Rectal smooth muscle tissue (tissue), 1 donor: ENCODE results near the gene TBKBP1.
"Not testable (repeated sequence)": the region's sequence is repeated elsewhere in the genome, so short reads cannot be mapped to it uniquely, and the experiment has no call there.

ENCODE experiments used
- H3K27ac ChIP-seq: one replicate; pipeline ENCODE4 v1.7.0; 2013; ENCODE audit warnings: low read depth, low read length, inconsistent platforms
- H3K27me3 ChIP-seq: one replicate; pipeline ENCODE4 v1.7.0; 2013; ENCODE audit warnings: low read length; ENCODE audit not compliant: control insufficient read depth, insufficient read depth
- H3K36me3 ChIP-seq: one replicate; pipeline ENCODE4 v1.7.0; 2013; ENCODE audit warnings: low read length; ENCODE audit not compliant: control insufficient read depth, insufficient read depth
- H3K4me1 ChIP-seq: one replicate; pipeline ENCODE4 v1.7.0; 2013; ENCODE audit warnings: low read length; ENCODE audit not compliant: control insufficient read depth, insufficient read depth
- H3K4me3 ChIP-seq: one replicate; pipeline ENCODE4 v1.7.0; 2013; ENCODE audit warnings: low read length
- H3K9ac ChIP-seq: one replicate; pipeline ENCODE4 v1.7.0; 2013; ENCODE audit warnings: low read length

TBKBP1 gene

GRCh38 chr17:47735139-47735464, 41.1 kb downstream of the TBKBP1 start:
- Histone ChIP-seq H3K27me3 (peaks cover 20% of the 10 kb centered on the region), H3K27ac (no peak overlapping the region), H3K4me3 (no peak overlapping the region), H3K36me3 (no peaks in the 10 kb centered on the region), H3K9ac (no peak overlapping the region), H3K4me1 (no peaks in the 10 kb centered on the region)

DNA sequence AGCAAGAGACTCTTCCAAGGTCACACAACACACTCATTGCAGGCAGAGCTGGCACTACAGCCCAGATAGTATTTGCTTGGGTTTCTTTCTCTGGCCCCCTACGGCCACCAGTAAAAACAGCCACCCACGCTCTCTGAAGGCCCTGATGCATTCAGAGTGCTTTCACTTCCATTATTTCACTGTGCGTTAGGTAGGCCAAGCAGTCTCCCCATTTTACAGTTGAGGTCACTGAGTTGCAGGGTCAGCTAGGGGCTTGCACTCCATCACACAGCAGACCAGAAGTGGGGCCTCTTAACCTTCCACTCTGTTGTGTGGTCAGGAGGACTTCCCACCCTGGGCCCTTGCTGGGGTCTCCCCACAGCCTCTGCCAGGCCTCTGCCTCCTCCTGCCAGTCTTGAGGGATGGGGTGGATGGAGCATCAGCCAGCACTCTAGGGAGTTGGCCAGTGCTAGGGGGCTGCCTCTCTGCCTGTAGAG, 41.6 kb downstream of the TBKBP1 start:
- H3K27me3 ChIP-seq, result peaks cover 20% of the 10 kb centered on the region
- no peak overlapping the region for H3K27ac ChIP-seq

GRCh38 chr17:47736501-47737495, 42.8 kb downstream of the TBKBP1 start:
- no peak overlapping the region for H3K4me3 ChIP-seq
- H3K4me1 ChIP-seq, result no peaks in the 10 kb centered on the region
- no peak overlapping the region for H3K27ac ChIP-seq
- H3K36me3 ChIP-seq, result no peaks in the 10 kb centered on the region
- peaks cover 20% of the 10 kb centered on the region for H3K27me3 ChIP-seq
- H3K9ac ChIP-seq, result no peak overlapping the region

More for the DNA sequence above, 41.6 kb downstream of the TBKBP1 start:
- Histone ChIP-seq H3K4me3 (no peak overlapping the region), H3K9ac (no peak overlapping the region), H3K4me1 (no peaks in the 10 kb centered on the region), H3K36me3 (no peaks in the 10 kb centered on the region)

GRCh38 chr17:47738178-47738577, 44.2 kb downstream of the TBKBP1 start:
- no peaks in the 10 kb centered on the region for H3K4me1 ChIP-seq
- no peak overlapping the region for H3K27ac ChIP-seq
- no peak overlapping the region for H3K9ac ChIP-seq
- H3K36me3 ChIP-seq, result no peaks in the 10 kb centered on the region
- H3K27me3 ChIP-seq, result peaks cover 16% of the 10 kb centered on the region
- H3K4me3 ChIP-seq, result no peak overlapping the region

GRCh38 chr17:47739150-47739549, 45.2 kb downstream of the TBKBP1 start:
- Histone ChIP-seq H3K4me1 (no peaks in the 10 kb centered on the region), H3K9ac (no peak overlapping the region), H3K4me3 (no peak overlapping the region), H3K36me3 (no peaks in the 10 kb centered on the region), H3K27ac (no peak overlapping the region), H3K27me3 (peaks cover 11% of the 10 kb centered on the region)

DNA sequence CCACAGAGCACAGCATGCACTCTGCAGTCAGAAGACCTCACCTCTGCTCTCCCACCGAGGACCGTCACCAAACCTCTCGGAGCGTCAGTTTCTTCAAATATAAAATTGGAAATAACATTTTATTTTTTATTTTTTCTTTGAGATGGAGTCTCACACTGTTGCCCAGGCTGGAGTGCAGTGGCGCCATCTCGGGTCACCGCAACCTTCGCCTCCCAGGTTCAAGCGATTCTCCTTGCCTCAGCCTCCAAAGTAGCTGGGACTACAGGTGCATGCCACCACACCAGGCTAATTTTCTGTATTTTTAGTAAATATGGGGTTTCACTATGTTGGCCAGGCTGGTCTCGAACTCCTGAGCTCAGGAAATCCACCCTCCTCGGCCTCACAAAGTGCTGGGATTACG, 46.0 kb downstream of the TBKBP1 start:
- H3K27ac ChIP-seq, H3K4me3 ChIP-seq, H3K27me3 ChIP-seq, H3K36me3 ChIP-seq, H3K4me1 ChIP-seq, H3K9ac ChIP-seq: not testable (repeated sequence)

- H3K4me3 ChIP-seq, result no peak overlapping the region
- no peak overlapping the region for H3K9ac ChIP-seq
- H3K4me1 ChIP-seq, result no peaks in the 10 kb centered on the region
- H3K27ac ChIP-seq, result no peak overlapping the region
- H3K27me3 ChIP-seq, result peaks cover 9% of the 10 kb centered on the region
- H3K36me3 ChIP-seq, result no peaks in the 10 kb centered on the region
Measured at GRCh38 chr17:47741109-47741792, 47.3 kb downstream of the TBKBP1 start.

- Histone ChIP-seq H3K36me3 (no peaks in the 10 kb centered on the region), H3K4me3 (no peak overlapping the region), H3K9ac (no peak overlapping the region), H3K4me1 (no peaks in the 10 kb centered on the region), H3K27me3 (peaks cover 9% of the 10 kb centered on the region), H3K27ac (no peak overlapping the region)
Measured at GRCh38 chr17:47741793-47742145, 47.8 kb downstream of the TBKBP1 start.

DNA sequence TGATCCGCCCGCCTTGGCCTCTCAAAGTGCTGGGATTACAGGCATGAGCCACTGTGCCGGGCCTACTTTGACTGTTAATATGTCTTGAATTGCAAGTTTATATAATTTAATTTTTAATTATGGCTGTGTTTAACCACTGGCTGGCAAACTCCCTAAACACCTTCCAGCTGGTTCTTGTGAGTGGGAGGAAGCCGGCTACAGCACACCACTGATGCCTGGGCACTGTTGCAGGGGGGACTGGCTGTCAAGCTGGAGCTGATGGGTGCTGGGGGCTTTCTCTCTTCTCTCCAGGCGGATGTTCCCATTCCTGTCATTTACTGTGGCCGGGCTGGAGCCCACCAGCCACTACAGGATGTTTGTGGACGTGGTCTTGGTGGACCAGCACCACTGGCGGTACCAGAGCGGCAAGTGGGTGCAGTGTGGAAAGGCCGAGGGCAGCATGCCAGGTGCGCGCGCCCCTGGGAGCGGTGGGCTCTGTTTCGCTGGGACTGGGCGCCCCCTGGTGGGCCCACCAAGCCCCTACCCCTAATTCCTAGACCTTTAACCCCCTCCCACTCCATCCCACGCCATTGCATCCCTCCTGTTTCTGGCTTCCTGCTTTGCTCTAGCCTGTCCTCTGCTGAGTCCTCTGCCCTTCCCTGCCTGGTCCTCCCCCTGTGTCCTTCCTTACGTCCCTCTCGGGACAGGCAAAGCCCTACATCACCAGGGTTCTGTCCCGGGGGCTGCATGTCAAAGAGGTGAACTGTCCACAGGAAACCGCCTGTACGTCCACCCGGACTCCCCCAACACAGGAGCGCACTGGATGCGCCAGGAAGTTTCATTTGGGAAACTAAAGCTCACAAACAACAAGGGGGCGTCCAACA, 48.6 kb downstream of the TBKBP1 start:
- peaks cover 9% of the 10 kb centered on the region for H3K27me3 ChIP-seq

GRCh38 chr17:47744168-47745036, 50.4 kb downstream of the TBKBP1 start:
- Histone ChIP-seq H3K4me3 (no peak overlapping the region), H3K9ac (no peak overlapping the region), H3K36me3 (no peaks in the 10 kb centered on the region), H3K4me1 (no peaks in the 10 kb centered on the region), H3K27me3 (peaks cover 9% of the 10 kb centered on the region), H3K27ac (no peak overlapping the region)

More for the DNA sequence above, 48.6 kb downstream of the TBKBP1 start:
- Histone ChIP-seq H3K36me3 (no peaks in the 10 kb centered on the region), H3K27ac (no peak overlapping the region), H3K4me3 (no peak overlapping the region), H3K9ac (no peak overlapping the region), H3K4me1 (no peaks in the 10 kb centered on the region)

DNA sequence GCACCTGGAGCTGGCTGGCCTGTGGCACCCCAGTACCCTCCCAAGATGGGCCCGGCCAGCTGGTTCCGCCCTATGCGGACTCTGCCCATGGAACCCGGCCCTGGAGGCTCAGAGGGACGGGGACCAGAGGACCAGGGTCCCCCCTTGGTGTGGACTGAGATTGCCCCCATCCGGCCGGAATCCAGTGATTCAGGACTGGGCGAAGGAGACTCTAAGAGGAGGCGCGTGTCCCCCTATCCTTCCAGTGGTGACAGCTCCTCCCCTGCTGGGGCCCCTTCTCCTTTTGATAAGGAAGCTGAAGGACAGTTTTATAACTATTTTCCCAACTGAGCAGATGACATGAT, 51.0 kb downstream of the TBKBP1 start:
- Histone ChIP-seq H3K27me3 (peaks cover 9% of the 10 kb centered on the region), H3K4me3 (no peak overlapping the region), H3K36me3 (no peaks in the 10 kb centered on the region), H3K27ac (no peak overlapping the region), H3K4me1 (no peaks in the 10 kb centered on the region), H3K9ac (no peak overlapping the region)
